ENCODE data around the gene ASTN2. TPM values are rescaled to one million over a fixed set of nuclear protein-coding genes. Genes with fewer than 3 reads are reported as not detected.
A peak's percentile ranks its signal among the peaks of the same experiment; 100 is the strongest.

The ASTN2 gene
- total RNA-seq, 1 donor from 2014 or later = 15.9 TPM

GRCh38 chr9:117415358-117415914 is 579 bp upstream of the ASTN2 start:
- H3K27ac Mint-ChIP-seq = no peak overlapping the region
- no peaks in the 10 kb centered on the region for H3K36me3 Mint-ChIP-seq

GRCh38 chr9:117414220-117414905 is 494 bp downstream of the ASTN2 start:
- no peak for TF ChIP-seq CTCF (conservative IDR thresholded peaks at IDR 0.05)
- Mint-ChIP-seq H3K27ac (peak overlapping the region; percentile 44), H3K4me3 (peak overlapping the region; percentile 90), H3K36me3 (no peaks in the 10 kb centered on the region), H3K4me1 (ENCODE audit: unreplicated experiment) (no peaks in the 10 kb centered on the region), H3K27me3 (peaks cover 45% of the 10 kb centered on the region), H3K9me3 (no peaks in the 10 kb centered on the region)
- DNase-seq (ENCODE audit: extremely low spot score, unreplicated experiment) = no peak

More at GRCh38 chr9:117415358-117415914, 579 bp upstream of the ASTN2 start:
- no peaks in the 10 kb centered on the region for H3K4me1 Mint-ChIP-seq (ENCODE audit: unreplicated experiment)
- no peak overlapping the region for H3K4me3 Mint-ChIP-seq
- TF ChIP-seq CTCF (conservative IDR thresholded peaks at IDR 0.05) = peak; percentile 25
- no peak for DNase-seq (ENCODE audit: extremely low spot score, unreplicated experiment)
- H3K9me3 Mint-ChIP-seq = no peaks in the 10 kb centered on the region
- peaks cover 35% of the 10 kb centered on the region for H3K27me3 Mint-ChIP-seq

DNA sequence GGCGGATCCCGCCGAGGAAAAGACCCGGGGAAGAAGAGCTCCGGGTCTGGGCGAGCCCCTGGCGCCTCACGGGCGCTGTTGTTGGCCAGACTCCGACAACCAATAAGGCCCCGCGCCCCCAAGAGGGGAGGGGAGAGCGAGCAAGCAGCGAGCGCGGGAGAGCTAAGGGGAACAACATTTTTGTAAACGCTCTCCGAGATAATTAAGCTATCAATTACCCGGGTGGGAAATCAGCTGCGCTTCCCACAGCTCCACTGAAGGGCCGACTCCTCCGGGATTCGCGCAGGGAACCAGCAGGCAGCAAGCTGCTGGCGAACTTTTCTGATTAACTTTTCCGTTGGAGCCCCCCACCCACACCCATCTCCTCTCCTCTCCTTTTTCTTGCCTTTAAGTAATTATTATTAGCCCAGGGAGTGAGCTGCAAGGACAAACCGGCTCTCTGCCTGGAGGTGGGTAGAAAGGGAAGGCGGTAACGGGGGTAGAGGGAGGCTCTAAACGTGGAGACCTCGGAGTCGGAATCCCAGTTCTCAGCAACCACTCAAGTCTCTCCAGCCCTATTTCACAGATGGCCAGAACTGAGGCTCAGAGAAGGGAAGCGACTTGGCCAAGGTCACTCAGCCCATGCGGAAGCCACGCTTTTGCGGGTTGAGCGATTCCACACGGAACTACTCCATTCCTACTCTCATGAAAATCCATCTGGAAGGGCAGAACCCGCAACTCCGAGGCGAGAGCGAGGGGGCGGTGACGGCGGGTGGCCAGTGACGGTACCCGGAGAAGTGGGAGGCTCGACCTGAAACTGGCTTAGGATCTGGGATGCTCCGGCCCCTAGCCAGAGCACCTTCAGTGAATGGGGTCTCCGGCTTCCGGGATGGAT is 1.3 kb downstream of the ASTN2 start:
- Mint-ChIP-seq H3K27me3 (peaks cover 51% of the 10 kb centered on the region), H3K27ac (peak overlapping the region; percentile 44), H3K4me1 (ENCODE audit: unreplicated experiment) (no peaks in the 10 kb centered on the region), H3K36me3 (no peaks in the 10 kb centered on the region), H3K4me3 (peak overlapping the region; percentile 90), H3K9me3 (no peaks in the 10 kb centered on the region)
- peak; percentile 43 for TF ChIP-seq CTCF (conservative IDR thresholded peaks at IDR 0.05)
- no peak for DNase-seq (ENCODE audit: extremely low spot score, unreplicated experiment)

DNA sequence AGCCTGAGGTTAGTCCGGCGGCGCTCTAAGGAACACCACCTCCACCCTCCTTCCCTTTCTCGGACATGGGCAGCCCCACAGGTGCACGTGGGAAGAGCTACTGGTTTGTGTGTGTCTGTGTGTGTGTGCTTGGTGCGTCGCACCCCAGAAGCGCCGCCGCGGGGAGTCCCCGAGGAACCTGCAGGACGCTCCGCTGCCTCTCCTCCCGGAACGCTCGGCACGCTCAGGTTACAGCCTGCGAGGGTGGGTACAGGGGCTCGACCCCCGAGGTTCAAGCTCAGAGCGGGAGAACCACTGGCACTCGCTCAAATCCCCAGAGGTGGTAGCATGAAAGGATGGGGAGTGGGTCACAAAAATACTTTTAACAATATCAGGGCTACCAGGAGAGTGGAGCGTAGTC is 2.0 kb downstream of the ASTN2 start:
- no peak for TF ChIP-seq CTCF (conservative IDR thresholded peaks at IDR 0.05)
- peaks cover 57% of the 10 kb centered on the region for H3K27me3 Mint-ChIP-seq
- no peaks in the 10 kb centered on the region for H3K36me3 Mint-ChIP-seq
- H3K4me1 Mint-ChIP-seq (ENCODE audit: unreplicated experiment) = no peaks in the 10 kb centered on the region
- no peak for DNase-seq (ENCODE audit: extremely low spot score, unreplicated experiment)
- peak overlapping the region; percentile 90 for H3K4me3 Mint-ChIP-seq
- H3K9me3 Mint-ChIP-seq = no peaks in the 10 kb centered on the region
- no peak overlapping the region for H3K27ac Mint-ChIP-seq

DNA sequence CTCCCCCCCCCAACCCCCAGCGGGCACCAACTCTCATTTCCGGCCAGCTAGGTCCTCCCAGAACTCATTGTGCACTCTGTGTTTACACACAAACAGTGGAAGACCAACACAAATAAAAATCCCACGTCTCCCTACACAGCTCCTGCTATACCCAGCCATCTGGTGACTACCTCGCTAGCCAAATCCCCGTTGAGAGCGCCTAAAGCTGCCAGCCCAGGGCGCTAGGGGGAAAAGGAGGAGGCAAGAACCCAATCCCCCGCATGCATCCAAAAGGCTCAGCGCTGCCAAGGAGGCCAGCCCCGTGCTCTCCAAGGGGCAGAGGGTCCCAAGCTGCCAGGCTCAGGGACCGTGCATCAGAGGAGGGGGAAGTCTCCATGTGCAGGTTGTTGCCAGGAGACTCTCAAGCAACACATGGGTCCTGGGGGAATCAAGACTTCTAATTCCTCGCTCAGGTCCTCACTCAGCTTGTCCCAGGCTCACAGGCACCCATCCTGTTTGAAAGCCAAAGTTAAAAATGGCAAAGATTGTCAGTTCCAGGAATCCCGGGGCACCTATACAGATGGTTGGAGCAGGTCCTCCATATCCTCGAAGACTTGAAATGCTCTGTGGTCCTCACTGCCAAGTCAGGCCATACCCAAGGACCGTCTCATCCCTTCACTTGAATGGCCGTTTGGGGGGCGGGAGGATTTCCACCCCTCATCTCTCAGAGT is 2.7 kb downstream of the ASTN2 start:
- no peak for TF ChIP-seq CTCF (conservative IDR thresholded peaks at IDR 0.05)
- H3K27me3 Mint-ChIP-seq = peaks cover 61% of the 10 kb centered on the region
- H3K4me3 Mint-ChIP-seq = peak overlapping the region; percentile 90
- no peaks in the 10 kb centered on the region for H3K9me3 Mint-ChIP-seq
- no peak overlapping the region for H3K27ac Mint-ChIP-seq
- DNase-seq (ENCODE audit: extremely low spot score, unreplicated experiment) = no peak
- H3K36me3 Mint-ChIP-seq = no peaks in the 10 kb centered on the region
- no peaks in the 10 kb centered on the region for H3K4me1 Mint-ChIP-seq (ENCODE audit: unreplicated experiment)
